ENCODE data around the gene NFAM1. TPM values are rescaled to one million over a fixed set of nuclear protein-coding genes. Genes with fewer than 3 reads are reported as not detected.

The NFAM1 gene
- total and polyA plus RNA-seq, 8 donors = 0.74 to 28.0 (median 0.95) TPM

GRCh38 chr22:42408810-42409529, 23.2 kb downstream of the NFAM1 start:
- no peak for DNase-seq
- peaks cover 0 to 57% of the 10 kb centered on the region in 2 donors for H3K36me3 ChIP-seq
- intact Hi-C loops (cut with DNase I) = no loop called here
- peaks cover 0 to 6% of the 10 kb centered on the region in 2 donors for H3K27me3 ChIP-seq
- H3K9me3 ChIP-seq = no peaks in the 10 kb centered on the region
- no peak overlapping the region for H3K27ac ChIP-seq
- no peaks in the 10 kb centered on the region for H3K4me1 ChIP-seq
- TF ChIP-seq CTCF (IDR thresholded peaks at IDR 0.05) = no peak
- no peak for ATAC-seq
- H3K4me3 ChIP-seq = no peak overlapping the region

GRCh38 chr22:42408276-42408675, 23.9 kb downstream of the NFAM1 start:
- intact Hi-C loops (cut with DNase I) = no loop called here
- Histone ChIP-seq H3K27ac (no peak overlapping the region), H3K9me3 (no peaks in the 10 kb centered on the region), H3K27me3 (peaks cover 0 to 6% of the 10 kb centered on the region in 2 donors), H3K4me1 (no peaks in the 10 kb centered on the region), H3K36me3 (peaks cover 0 to 64% of the 10 kb centered on the region in 2 donors), H3K4me3 (no peak overlapping the region)
- no peak for DNase-seq
- no peak for TF ChIP-seq CTCF (IDR thresholded peaks at IDR 0.05)
- ATAC-seq = no peak

GRCh38 chr22:42404266-42404665, 27.9 kb downstream of the NFAM1 start:
- ATAC-seq (no peak), DNase-seq (no peak)
- Histone ChIP-seq H3K9me3 (no peaks in the 10 kb centered on the region), H3K27ac (no peak overlapping the region), H3K27me3 (peaks cover 0 to 6% of the 10 kb centered on the region in 2 donors), H3K4me3 (no peak overlapping the region), H3K36me3 (peaks cover 0 to 46% of the 10 kb centered on the region in 2 donors), H3K4me1 (peaks cover 0 to 5% of the 10 kb centered on the region in 2 donors)
- intact Hi-C loops (cut with DNase I) = no loop called here
- TF ChIP-seq CTCF (IDR thresholded peaks at IDR 0.05) = no peak

- Histone ChIP-seq H3K4me3 (no peak overlapping the region), H3K36me3 (peaks cover 0 to 33% of the 10 kb centered on the region in 2 donors), H3K27ac (no peak overlapping the region), H3K9me3 (no peaks in the 10 kb centered on the region), H3K27me3 (peaks cover 0 to 6% of the 10 kb centered on the region in 2 donors), H3K4me1 (peaks cover 0 to 29% of the 10 kb centered on the region in 2 donors)
- intact Hi-C loops (cut with DNase I) = no loop called here
- ATAC-seq = no peak
- TF ChIP-seq CTCF (IDR thresholded peaks at IDR 0.05) = no peak
- no peak for DNase-seq
These were observed 30.5 kb downstream of the NFAM1 start for GRCh38 chr22:42401535-42402334.
